D721Med (cell line): Measurements from ENCODE around the gene CHRND.
A peak's percentile ranks its signal among the peaks of the same experiment; 100 is the strongest.

ENCODE experiments used
- DNase-seq: peaks from one replicate; pipeline ENCODE4 v3.0.0; 2011; ENCODE audit warnings: low spot score; ENCODE audit not compliant: insufficient read length
- FAIRE-seq: peaks from 2 replicates; lab custom pipeline; 2011; peaks lifted over from hg19 to GRCh38; lab: Jason Lieb, UNC
- TF ChIP-seq, protein P1 (sequence below): IDR thresholded peaks from 2 replicates; pipeline ENCODE4 v1.5.1; 2012; ENCODE audit warnings: mild to moderate bottlenecking, control low read depth; ENCODE audit not compliant: insufficient read depth; ENCODE audit errors: missing control alignments

CHRND gene

DNA sequence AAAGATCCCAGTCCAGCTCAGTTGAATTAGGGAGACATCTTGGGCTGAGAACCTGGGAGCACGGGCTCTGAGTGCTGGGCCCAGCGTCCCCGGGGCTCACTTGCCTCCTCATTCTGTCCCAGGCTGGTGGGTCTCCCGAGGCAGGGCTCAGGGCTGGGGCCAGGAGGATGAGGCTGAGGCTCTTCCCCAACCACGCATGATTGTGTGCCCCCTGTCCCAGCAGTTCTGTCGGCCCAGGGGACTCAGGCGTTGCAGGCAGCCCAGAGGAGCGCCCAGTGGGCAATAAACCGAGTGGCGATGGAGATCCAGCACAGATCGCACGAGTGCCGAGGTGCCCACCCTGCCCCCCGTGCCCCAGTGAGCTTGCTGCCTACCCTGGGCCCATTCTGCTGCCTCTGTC, 4.9 kb upstream of the CHRND start:
- DNase-seq, result no peak
- TF ChIP-seq, protein P1, sequence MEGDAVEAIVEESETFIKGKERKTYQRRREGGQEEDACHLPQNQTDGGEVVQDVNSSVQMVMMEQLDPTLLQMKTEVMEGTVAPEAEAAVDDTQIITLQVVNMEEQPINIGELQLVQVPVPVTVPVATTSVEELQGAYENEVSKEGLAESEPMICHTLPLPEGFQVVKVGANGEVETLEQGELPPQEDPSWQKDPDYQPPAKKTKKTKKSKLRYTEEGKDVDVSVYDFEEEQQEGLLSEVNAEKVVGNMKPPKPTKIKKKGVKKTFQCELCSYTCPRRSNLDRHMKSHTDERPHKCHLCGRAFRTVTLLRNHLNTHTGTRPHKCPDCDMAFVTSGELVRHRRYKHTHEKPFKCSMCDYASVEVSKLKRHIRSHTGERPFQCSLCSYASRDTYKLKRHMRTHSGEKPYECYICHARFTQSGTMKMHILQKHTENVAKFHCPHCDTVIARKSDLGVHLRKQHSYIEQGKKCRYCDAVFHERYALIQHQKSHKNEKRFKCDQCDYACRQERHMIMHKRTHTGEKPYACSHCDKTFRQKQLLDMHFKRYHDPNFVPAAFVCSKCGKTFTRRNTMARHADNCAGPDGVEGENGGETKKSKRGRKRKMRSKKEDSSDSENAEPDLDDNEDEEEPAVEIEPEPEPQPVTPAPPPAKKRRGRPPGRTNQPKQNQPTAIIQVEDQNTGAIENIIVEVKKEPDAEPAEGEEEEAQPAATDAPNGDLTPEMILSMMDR, result no peak
- no peak for FAIRE-seq

DNA sequence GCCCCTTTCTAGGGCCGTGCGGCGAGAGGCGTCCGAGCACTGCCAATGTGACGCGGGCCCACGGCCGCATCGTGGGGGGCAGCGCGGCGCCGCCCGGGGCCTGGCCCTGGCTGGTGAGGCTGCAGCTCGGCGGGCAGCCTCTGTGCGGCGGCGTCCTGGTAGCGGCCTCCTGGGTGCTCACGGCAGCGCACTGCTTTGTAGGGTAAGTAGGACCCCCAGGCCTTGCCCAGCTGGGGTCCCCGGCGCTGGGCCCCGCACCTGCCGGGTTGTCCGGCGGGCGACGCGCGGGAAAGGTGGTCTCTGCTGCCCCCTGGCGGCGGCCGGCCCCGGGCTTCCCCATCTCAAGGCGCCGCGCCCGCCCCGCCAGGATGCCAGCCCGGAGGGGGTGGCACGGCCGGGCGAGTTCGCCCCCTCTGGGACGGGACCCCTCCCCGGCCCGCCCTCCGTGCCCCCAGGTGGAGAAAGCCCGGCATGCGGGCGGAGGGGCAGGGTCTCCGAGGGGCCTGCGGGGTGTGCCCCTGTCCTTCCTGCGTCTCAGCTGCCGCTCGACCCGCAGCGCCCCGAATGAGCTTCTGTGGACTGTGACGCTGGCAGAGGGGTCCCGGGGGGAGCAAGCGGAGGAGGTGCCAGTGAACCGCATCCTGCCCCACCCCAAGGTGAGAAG, 3.9 kb upstream of the CHRND start:
- no peak for FAIRE-seq
- DNase-seq, result peak; percentile 79
- TF ChIP-seq, protein P1, result peak; percentile 64

DNA sequence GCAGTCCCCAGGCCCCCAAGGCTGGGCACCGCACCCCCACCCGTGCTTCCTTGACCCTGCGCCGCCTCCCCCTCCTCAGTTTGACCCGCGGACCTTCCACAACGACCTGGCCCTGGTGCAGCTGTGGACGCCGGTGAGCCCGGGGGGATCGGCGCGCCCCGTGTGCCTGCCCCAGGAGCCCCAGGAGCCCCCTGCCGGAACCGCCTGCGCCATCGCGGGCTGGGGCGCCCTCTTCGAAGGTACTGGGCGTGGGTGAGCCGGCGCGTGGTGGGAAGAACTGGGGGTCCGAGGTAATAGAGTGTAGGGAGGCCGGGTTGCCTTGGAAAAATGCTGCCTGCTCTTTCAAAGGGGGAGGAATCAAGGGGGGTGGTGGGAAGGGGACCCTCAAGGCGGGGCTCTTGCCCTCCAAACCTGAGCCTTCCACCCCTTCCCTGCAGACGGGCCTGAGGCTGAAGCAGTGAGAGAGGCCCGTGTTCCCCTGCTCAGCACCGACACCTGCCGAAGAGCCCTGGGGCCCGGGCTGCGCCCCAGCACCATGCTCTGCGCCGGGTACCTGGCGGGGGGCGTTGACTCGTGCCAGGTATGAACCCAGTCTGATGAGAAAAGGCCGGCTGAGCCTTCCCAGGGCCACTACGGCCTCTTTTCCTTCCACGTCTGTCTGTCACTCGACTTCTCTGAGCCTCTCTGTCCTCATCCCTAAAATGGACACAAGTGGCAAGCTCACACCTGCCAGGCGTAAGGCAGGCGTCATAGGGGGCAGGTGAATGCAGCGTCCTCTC, 3.1 kb upstream of the CHRND start:
- no peak for FAIRE-seq

DNA sequence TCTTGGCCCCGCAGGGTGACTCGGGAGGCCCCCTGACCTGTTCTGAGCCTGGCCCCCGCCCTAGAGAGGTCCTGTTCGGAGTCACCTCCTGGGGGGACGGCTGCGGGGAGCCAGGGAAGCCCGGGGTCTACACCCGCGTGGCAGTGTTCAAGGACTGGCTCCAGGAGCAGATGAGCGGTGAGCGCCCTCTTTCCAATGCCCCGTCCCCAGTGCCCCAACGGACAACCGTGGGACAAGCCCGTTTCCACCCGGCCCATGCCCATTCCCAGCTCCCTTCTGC, 2.6 kb upstream of the CHRND start:
- FAIRE-seq (no peak), DNase-seq (no peak)
- TF ChIP-seq, protein P1, result no peak

More for the DNA sequence above, 3.1 kb upstream of the CHRND start:
- no peak for DNase-seq
- TF ChIP-seq, protein P1, result no peak

DNA sequence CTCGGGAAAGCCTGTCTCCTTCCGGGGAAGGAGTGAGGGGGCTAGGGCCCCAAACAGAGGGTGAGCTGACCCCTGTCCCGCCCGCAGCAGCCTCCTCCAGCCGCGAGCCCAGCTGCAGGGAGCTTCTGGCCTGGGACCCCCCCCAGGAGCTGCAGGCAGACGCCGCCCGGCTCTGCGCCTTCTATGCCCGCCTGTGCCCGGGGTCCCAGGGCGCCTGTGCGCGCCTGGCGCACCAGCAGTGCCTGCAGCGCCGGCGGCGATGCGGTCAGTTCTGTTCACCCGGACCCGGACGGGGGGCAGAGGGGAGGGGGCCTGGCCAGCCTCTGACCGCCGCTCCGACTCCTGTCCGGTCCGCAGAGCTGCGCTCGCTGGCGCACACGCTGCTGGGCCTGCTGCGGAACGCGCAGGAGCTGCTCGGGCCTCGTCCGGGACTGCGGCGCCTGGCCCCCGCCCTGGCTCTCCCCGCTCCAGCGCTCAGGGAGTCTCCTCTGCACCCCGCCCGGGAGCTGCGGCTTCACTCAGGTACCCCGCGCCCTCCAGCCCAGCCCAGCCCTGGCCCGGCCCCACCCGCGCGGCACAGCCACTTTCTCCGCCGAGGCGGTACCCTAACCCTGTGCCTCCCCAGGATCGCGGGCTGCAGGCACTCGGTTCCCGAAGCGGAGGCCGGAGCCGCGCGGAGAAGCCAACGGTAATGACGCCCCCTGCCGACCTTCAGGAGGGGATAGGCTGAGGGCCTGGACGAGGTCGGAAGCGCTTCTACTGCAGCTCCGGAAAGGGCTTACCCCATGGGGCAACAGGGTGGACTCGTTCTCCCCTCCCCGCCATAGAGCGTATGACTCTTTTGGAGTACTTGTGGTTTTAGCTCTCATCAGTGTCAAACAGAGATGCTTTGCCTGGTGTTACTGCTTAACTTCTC, 2.0 kb upstream of the CHRND start:
- TF ChIP-seq, protein P1, result peak; percentile 61
- FAIRE-seq (no peak), DNase-seq (no peak)

DNA sequence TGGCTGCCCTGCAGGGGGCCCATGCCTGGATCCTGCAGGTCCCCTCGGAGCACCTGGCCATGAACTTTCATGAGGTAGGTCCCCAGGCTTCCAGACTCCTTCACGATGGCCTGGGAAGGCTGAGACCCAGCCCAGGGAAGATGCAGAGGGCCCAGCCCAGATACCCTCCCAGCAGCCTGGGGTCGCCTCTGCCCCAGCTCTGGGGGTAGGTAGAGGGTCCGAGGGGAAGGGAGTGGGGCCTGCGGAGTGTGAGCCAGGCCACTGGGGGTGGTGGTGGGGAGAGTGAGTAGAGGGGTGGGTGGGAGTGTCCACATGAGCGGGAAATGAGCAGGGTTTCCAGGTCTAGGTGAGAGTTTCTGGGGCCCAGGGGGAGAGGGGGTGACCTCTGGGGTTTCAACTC, 1.2 kb upstream of the CHRND start:
- TF ChIP-seq, protein P1, result no peak
- FAIRE-seq (no peak), DNase-seq (no peak)

DNA sequence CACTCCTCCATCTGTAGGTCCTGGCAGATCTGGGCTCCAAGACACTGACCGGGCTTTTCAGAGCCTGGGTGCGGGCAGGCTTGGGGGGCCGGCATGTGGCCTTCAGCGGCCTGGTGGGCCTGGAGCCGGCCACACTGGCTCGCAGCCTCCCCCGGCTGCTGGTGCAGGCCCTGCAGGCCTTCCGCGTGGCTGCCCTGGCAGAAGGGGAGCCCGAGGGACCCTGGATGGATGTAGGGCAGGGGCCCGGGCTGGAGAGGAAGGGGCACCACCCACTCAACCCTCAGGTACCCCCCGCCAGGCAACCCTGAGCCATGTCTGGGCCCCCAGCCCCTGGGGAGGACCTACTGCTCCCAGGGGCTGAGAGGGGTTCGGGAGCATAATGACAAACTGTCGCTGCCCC, 761 bp upstream of the CHRND start:
- TF ChIP-seq, protein P1, result no peak
- no peak for FAIRE-seq
- DNase-seq, result no peak
